Frontal cortex (tissue), 4 donors: ENCODE measurements around the gene THBS2. TPM values are rescaled to one million over a fixed set of nuclear protein-coding genes. Genes with fewer than 3 reads are reported as not detected.

Experiments used
- DNase-seq, 2 donors: peaks; one replicate each; pipeline ENCODE4 v3.0.0; 2012; ENCODE audit warnings: low spot score in 2 of 2
- FAIRE-seq: peaks from 2 replicates; lab custom pipeline; 2012; peaks lifted over from hg19 to GRCh38; lab: Jason Lieb, UNC
- total RNA-seq: library from RNA; depleted of rRNA; stranded (reverse); fragments of >200 nt; gene quantifications from one replicate; pipeline ENCODE4 v1.2.3, GENCODE V29; 2014
- donor health status: control.
- donor health status: control.
- donor health status: control.

THBS2 gene
- total RNA-seq, 1 donor from 2014 or later = 6.5 TPM

DNA sequence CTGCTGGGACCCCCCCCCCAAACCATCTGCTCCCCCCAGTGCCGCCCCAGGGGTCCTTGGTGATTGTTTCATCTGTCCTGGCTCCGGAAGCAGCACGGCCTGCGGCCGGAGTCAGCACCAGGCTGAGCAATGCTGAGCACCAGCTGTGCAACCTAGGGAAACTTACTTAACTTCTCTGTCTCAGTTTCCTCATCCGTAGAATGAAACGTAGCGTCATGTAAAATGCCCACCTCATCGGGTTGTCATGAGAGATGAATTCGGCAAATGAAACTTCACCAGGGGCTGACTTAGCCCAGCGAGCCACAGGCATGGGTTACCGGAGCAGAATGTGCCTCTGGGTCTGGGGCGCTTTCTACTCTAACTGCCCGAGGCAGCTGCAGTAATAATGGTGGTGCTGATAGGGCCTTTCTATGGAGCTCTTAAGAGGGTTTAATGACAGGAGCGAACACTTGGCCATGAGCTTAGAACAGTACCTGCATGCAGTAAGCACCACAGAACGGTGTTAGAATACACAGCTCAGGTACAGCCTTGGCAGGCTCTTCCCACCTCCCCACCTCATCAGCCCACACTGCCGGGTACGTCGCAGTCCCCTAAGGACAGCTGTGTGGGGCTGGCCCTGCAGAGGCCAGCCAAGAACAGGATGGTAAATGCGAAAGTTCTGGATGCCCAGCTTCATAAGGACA, 1.7 kb downstream of the THBS2 start:
- FAIRE-seq (no peak), DNase-seq (no peak)

DNA sequence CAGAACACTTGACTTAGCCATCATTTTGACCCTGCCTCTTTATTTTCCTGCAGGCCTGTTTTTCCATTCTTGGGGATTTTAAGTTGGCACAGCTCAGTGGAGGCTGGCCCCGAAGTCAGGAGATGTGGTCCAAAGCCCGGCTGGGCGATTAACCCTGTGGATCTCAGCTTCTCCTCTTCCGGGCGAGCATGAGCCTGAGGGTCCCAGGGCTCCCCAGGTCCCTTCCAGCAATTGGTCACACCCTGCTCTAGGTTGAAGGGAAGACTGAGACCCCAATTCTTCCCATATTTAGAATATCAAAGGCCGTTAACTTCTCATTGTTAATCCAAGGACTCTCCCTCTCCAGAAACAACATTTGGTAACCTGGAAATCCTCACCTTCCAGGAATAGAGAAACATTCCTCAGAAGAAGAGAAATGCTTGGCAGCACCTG, 2.3 kb downstream of the THBS2 start:
- FAIRE-seq = no peak
- no peak for DNase-seq

DNA sequence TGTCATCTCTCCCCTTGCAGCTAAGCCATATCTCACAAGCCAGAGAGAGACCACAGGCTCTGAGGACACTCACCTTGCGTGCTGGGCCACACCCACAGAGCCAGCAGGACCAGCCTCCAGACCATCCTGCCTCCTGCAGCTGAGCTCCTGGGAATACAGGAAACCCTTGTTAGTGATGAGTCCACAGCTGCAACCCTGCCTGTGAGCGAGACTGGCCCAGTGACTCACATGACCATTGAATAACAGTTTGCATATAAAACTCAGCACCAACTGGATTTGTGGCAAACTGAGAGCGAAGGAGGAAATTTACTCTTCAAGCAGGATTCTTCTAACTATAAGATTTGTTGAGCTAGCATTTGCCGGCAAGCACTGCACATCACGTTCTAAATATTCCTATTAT, 3.0 kb downstream of the THBS2 start:
- DNase-seq (peak; percentile 57 to 61), FAIRE-seq (no peak)

DNA sequence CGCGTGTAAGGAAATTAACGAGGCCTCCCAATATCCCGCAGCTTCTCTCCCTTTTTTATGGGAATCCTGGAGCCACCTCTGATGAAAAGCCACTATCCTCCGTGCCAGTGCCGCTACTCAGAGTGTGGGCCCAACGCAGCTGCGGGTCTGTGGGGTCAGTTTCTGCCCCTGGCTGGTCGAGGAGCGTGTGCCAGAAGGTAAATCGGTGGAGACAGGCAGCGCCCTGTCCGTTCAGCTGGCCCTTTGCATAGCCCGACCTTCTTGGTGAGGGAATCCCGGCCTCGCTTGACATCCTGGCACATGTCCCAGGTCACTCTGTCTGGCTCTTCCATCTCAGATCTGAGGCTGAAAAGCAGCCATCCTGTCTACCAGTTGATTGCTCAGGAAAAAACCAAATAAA, 4.6 kb downstream of the THBS2 start:
- FAIRE-seq = no peak
- DNase-seq = no peak

GRCh38 chr6:169248521-169248971, 5.1 kb downstream of the THBS2 start:
- no peak for FAIRE-seq
- no peak for DNase-seq

- DNase-seq = no peak
- no peak for FAIRE-seq
Measured at GRCh38 chr6:169247991-169248390, 5.7 kb downstream of the THBS2 start.

- no peak for FAIRE-seq
Measured at GRCh38 chr6:169247419-169247818, 6.2 kb downstream of the THBS2 start.

DNA sequence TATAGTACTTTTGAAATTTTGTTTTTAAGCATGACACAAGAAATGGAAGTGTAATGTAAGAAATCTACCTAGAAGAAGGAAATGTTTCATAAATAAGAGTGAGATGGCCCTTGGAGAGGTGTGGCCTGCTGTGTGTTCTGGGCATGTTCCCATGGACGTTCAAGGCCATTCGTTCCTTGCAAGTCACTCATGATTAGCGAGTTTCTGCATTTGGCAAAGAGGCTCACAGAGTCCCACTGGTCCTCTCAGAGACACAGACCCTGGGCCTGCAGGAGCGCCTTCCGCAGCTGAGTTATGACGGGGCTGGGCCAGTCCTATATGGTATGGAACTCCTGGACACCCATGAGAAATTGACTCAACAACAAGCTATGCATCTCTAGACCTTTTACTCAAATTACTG, 7.2 kb downstream of the THBS2 start:
- DNase-seq (no peak), FAIRE-seq (no peak)

More at GRCh38 chr6:169247419-169247818, 6.2 kb downstream of the THBS2 start:
- DNase-seq = no peak

- DNase-seq = no peak
- no peak for FAIRE-seq
Measured at GRCh38 chr6:169244684-169245383, 8.8 kb downstream of the THBS2 start.

DNA sequence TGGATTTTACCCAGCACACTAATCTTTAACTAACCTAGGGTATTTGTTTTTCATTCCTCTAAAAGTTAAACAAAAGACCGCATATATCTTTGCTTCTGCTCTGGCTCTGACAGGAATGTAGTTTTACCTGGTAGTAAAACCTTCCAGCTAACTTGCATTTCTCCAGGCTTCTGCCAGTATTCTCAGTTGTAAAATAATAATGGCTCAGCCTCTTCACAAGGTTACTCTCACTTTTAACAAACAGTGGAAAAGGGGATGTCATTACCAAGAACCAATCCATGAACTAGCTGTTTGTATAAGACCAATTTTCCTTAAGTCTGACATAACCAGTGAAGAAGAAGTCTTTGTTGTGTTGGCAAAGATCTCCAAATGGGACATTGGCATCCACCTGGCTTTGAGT, 10.0 kb downstream of the THBS2 start:
- FAIRE-seq = no peak
- DNase-seq = no peak

DNA sequence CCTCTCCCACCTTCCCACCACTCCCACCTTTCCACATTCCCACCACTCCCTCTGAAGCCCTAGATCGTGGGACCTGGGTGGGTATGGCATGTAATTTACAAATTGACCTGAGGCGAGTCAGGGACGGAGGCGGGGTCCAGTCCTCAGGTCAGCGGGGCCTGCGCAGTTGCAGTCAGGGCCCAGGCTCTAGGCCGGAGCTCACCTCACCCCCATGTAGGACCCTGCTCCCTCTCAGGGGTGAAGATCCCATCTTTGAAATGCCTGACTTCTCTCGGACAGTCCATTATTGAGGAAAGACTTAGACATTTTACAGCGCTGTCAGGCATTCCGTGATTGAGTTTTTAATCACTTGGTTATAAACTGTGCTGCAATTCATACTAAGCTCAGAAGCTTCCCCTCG, 10.5 kb downstream of the THBS2 start:
- DNase-seq = no peak
- no peak for FAIRE-seq

DNA sequence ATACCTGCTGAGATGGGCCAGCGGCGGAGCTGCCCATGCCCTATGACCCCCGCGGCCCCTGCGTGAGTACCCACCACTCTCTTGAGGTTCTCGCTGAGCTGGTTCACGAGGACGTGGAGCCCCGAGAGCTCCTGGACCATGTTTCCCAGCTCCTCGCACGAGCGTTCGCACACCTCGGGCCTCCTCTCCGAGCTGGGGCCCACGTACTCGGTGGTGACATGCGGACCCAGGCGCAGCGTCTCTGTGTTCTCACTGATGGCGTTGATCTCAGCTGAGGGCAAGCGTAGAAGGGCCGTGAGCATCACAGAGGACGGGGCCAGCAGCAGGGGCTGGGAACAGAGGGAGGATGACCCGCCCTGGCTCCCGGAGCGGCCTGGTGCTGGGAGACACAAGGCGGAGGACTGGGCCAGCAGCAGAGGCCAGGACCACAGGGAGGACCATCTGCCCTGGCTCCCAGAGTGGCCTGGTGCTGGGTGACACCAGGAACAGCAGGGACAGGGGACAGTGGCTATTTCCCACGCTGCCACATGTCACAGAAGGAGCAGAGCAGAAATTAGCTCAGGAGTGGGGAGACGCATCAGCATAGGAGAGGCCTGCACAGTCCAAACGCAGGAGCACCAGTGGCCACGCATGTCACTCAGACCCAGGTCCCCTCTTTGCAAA, 11.8 kb downstream of the THBS2 start:
- no peak for FAIRE-seq

GRCh38 chr6:169240591-169241390, 12.9 kb downstream of the THBS2 start:
- DNase-seq (no peak), FAIRE-seq (no peak)

More for the DNA sequence above, 11.8 kb downstream of the THBS2 start:
- no peak for DNase-seq

DNA sequence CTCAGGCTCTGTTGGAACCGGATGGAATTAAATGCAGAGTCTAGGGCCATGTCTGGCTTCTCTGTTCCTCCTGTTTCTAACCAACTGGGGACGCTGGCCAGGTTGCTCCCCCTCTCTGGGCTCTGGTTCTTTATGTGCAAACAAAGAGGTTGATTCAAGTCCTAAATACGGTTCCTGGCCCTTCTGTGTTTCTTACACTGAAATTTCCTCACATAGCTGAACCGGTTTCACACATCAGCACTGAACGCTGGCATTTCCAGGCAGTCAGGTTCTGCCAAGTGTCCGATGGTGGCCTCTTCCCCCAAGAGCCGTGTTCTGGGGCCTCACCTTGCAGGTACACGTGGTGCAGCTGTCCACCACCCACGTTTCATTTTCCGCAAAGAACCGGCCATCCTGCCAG, 13.5 kb downstream of the THBS2 start:
- FAIRE-seq = no peak
- DNase-seq = no peak

DNA sequence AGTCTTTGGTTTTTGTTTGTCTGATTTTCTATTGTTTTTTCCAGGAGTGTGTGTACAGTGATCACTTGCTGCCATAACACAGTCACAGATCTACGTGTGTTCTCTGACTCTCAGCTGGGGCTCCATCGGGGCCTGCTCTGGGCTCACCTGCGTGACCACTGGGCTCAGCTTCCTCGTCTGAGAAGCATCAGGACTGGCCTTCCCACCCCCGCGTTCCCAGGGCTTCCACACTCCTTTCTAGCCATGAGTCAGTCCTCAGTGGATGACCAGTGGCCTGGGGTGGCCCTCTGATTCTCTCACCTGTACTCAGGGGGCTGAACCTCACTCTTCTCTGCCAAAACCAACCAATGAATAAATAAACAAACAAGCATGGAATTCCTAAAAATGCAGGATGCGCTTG, 14.5 kb downstream of the THBS2 start:
- DNase-seq (no peak), FAIRE-seq (no peak)

DNA sequence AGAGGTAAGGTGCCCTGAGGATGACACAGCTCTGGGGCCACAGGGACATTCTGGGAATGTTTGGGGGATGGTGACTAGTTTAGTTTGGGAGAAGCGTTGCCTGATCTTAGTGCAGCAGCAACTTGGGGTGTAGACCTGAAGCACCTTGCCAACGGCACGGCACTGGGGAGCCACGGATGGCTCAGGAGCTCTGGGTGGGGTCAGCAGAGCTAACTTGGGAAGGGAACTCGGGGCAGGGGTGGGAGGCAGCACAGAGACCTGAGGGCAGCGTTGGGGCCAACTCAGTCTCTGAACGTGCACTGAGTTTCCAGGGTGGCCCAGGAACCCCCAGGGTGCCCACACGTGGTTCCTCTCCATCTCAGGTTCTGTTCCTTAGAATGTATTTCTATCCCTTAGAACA, 14.9 kb downstream of the THBS2 start:
- DNase-seq = no peak
- FAIRE-seq = no peak

DNA sequence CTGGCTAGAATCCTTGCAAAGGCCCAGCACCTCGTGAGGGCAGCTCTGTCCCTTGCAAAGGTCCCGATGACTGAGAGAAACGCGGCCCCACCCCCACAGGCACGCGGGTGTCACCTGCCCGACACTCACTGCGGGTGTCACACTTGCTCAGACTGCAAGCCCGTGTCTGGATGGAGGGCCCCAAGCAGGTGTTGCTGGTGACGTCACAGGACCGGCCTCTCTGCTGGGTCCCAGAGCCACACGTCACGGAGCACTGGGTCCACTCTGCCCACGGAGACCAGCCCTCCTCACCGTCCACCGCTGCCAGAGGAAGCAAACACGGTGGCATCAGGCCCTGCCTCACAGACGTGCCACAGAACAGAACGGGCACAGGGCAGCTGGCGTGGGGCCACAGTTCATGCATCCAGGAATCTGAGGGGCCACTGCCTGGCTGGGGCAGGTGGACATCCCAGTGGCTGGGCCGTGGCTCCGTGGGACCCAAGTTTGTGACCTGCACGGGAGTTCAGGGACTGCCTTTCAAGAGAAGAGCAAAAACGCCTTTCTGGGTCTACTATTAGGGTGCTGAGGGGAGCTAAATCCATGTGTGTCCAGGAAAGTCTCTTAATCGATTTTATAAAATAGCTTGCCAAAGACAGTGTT, 16.0 kb downstream of the THBS2 start:
- no peak for DNase-seq
- FAIRE-seq = no peak

DNA sequence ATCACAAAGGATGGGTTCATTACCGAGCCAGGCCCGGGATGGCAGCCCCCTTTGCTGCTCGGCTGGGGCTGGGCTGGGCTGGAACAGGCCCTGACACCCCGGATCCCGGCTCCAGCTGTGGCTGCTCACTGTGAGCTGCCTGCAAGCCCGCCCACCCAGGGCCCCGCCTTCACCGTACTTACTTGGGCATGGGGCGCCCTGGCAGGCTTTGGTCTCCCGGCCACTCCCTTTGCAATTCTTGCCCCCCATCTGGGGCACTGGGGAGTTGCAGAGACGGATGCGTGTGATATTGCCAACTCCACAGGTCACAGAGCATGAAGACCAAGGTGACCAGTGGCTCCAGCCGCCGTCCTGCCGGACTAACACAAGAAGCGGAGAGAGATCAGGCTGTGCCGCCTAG, 16.7 kb downstream of the THBS2 start:
- no peak for DNase-seq
- FAIRE-seq = no peak

- FAIRE-seq (no peak), DNase-seq (no peak)
Measured at GRCh38 chr6:169236545-169236944, 17.1 kb downstream of the THBS2 start.

DNA sequence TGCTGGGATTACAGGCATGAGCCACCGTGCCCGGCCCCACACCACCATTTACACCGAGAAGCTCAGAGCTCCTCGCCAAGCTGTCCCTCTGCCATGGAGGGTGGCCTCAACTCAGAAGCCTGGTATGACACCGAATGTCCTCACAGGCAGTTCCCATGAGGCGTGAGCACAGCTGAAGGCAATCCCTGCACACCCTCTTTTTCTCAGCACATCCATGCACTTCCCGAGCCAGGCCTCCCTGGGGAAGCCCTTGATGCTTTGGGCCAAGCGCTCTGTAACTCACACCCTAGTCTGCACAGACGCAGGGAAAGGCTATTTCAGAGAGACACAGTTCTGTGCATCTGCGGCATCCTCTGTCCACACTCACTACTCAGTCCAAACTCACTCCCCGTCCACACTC, 18.4 kb downstream of the THBS2 start:
- no peak for FAIRE-seq
- DNase-seq = no peak
